NCI-H2227 (cell line): Measurements from ENCODE around the gene CCDC92B.
"Not testable (repeated sequence)": the region's sequence is repeated elsewhere in the genome, so short reads cannot be mapped to it uniquely, and the experiment has no call there.

Source experiments
- DNase-seq: peaks from one replicate; lab custom pipeline; 2025; ENCODE audit not compliant: unreplicated experiment; lab: John Stamatoyannopoulos, UW

Gene CCDC92B

GRCh38 chr17:2749058-2749783 lies at the start of gene CCDC92B:
CCDC92B (minus strand) TSS chr17:2749652; CDS start chr17:2735145, 14,507 bp downstream.
- peak; percentile 66 for DNase-seq

DNA sequence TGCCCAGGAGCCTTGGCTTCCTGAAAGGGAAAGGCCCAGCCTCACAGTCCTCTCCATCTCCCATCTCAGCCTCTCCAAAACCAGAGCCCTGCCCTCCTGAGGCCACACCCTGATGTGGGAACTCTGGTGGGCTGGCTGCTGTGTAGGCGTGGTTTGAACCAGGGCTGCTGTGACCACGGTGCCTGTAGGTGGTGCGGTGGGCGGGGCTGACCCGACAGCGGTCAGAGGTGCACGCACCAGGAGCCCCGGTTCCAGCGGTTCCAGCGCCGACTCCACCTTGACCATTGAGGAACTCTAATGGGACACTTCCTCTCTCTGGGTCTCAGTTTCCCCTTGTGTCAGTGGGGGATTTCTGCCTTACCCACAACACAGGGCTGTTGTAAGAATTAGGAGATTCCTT lies 49.2 kb upstream of the CCDC92B start:
- no peak for DNase-seq

DNA sequence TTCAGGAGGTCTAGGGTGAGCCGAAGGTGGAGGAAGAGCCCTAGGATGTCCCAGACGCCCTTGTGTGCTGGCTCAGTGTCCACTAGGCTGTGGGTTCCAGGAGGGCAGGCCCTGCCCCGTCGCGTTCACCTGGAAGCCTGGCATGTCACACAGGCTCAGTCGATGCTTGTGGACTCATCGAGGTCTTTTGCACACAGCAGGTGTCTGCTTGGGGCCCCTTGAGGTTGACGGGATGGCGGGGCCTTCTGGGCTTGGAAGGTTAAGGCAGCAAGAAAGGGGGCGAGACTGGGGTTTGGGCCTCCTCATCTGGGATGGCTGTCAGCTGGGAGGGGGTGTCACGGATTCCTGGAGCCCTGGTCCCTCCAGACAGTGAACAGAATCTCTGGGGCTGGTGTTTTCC lies 48.7 kb upstream of the CCDC92B start:
- no peak for DNase-seq

- DNase-seq: no peak
These were observed 48.2 kb upstream of the CCDC92B start for GRCh38 chr17:2797637-2798036.

- DNase-seq: no peak
These were observed 47.8 kb upstream of the CCDC92B start for GRCh38 chr17:2797226-2797625.

DNA sequence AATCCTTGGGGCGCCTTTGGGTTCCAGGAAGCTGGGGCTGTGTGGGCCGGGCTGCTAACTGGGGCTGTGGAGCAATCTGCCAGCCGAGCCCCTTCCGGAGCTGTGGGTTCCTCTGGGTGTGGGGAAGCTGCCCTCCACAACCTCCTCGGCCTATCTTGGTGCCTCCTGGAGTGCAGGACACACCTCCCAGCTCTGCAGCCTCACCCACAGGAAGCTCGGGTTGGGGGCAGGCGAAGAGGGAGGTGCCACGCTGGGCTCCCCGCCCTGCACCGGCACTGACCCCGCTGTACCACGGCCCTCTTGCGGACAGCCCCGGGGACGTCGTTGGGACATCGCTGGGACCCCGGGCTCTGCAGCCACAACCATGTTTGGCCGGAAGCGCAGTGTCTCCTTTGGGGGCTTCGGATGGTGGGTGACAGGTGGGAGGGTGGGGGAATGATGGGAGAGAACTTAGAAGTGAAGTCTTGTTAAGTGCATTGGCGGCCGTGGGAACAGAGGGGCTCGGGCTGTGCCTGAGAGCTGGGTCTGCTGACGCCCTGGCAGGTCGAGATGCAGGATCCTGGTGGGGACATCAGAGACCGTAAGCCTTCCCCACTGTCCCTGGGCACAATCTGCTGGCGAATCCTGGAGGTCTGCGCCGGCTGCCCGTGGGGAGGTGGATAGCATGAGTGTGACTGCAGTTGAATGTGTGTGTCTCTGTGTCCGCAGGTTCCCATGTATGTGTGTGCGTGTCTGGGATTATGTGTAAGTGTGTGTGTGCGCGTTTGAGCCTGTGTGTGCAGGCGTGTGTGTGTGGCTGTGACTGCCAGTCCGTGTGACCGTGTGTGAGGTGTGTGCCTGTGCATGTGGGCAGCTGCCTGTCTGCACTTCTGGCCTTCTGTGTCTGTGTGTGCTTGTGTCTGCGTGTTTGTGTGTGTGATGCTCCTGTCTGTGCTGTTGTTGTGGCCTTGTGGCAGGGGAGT lies 47.0 kb upstream of the CCDC92B start, which contains the start of gene RAP1GAP2:
RAP1GAP2 (plus strand) TSS at position 275 of the 962 bp plus-strand sequence; CDS start at position 365, 90 bp downstream.
- DNase-seq: no peak

DNA sequence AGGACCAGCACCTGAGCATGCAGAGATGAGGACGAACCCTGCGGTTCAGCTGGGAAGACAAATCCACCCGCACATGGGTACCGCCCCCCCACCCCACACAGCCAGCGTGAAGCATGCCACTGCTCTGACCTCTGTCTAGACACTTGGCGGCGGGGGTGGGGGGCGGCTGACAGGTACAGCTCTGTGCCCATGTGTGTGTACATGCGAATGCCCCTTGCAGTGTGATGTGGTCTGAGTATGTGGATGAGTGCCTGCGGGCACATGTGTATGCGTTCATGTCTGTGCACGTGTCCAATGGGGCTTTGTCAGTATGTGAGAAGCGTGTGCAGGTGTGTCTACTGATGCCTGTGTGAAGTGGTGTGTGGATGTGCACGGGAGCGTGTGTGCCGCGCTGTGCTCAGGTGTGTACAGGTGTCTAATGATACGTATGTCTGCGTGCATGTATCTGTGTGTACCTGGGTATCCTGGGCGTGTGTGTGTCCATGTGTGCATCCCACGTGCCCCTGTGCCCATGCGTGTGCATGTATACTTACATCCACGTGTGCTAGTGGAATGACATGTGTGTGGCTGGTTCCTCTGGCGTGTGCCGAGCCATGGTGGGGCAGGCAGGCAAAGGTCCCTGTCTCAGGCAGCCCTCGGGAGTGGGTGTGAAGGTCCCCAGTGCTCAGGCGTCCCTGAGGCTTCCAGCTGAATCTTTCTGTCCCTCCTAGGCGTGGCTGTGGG lies 46.1 kb upstream of the CCDC92B start:
- no peak for DNase-seq

DNA sequence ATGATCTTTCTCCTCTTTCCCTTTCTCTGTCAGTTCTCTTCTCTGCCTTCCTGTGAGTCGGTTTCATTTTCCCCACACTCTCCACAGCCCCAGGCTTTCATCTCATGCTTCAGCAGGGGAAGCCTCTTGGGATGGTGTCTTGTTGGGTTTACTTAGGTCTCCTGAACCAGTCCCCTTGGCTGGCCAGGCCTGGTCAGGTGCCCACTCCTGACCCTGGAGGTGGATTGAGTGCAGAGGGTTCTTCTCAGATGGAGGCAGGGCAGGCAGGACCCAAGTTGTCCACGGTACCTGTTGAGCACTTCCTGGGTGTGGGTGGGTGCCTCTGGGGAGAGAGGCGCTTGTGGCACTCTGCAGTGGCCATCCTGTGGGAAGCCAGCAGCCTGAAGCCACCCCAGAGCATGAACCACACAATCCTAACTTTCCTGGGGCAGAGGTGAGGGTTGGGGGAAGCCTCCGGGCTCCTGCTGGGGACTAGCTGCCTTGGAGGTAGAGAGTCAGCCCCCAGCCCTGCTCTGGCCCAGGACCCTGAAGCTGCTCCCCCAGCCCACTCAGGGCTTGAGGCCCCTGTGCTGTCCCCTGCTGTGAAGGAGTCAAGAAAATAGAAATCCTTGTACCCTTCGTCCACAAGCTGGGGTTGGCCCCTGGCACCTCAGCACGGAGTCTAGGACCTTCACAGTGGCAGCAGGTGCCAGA lies 44.8 kb upstream of the CCDC92B start:
- DNase-seq: no peak

DNA sequence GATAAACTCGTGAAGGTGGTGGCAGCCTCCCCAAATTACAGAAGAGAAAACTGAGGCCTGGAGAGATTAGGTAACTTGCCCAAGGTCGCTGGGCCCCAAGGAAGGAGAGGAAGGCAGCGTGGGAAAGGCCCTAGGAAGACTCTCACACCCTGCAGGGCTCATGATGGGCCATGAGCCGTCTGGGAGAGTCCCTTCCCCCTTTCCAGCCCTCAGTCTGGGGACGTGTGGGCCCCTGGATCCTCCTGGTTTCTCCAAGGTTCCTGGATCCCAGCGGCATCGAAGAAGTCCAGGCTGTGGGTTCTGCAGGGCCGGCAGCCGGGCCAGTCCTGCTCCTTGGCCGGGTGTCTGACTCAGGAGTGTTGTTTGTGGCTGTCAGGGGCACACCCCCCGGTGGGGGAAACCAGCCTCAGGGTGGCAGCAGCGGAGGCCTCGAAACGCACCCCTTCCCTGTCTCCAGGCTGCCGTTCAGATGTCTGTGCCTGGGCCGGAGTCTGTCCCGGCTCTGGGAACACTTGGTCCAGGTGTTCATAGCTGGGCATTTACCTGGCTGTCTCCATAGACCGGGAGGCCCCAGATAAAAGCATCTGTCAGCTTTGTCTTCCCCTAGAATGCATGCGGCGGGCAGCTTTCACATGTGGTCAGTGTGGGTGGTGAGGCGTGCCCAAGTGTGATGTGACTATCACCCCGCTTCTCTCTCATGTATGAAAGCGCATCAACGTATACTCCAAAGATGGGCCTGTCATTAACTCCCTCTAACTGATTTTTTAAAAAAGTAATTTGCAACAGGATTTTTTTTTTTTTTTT lies 43.1 kb upstream of the CCDC92B start:
- DNase-seq: no peak

GRCh38 chr17:2789700-2790099 lies 40.2 kb upstream of the CCDC92B start:
- DNase-seq: no peak

DNA sequence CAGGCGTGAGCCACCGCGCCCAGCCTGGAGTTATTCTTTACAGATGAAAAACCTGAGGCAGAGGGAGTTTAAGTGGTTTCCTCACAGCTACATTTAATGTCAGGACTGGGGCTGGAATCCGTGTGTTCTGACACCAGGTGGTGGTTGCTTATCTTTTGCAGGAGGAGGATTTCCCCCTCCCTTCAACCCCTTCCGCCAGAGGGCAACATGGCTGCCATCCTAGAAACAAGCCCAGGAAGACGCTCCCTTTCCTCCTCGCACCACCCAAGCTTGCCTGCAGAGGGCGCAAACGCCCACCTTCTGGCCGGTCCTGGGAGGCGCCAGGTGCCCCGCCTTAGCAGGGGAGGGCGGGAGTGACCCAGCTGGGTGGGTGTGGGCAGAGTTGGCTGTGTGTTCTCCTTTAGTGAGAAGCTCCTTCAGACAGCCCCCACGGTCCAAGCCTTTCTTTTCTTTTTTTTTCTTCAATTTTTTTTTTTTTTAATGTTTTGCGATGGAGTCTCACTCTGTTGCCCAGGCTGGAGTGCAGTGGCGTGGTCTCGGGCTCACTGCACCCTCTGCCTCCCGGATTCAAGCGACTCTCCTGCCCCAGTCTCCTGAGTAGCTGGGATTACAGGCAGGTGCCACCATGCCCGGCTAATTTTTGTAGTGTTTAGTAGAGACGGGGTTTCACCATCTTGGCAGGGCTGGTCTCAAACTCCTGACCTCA lies 36.9 kb upstream of the CCDC92B start:
- DNase-seq: peak; percentile 95

GRCh38 chr17:2785376-2785775 lies 35.9 kb upstream of the CCDC92B start:
- DNase-seq: not testable (repeated sequence)

DNA sequence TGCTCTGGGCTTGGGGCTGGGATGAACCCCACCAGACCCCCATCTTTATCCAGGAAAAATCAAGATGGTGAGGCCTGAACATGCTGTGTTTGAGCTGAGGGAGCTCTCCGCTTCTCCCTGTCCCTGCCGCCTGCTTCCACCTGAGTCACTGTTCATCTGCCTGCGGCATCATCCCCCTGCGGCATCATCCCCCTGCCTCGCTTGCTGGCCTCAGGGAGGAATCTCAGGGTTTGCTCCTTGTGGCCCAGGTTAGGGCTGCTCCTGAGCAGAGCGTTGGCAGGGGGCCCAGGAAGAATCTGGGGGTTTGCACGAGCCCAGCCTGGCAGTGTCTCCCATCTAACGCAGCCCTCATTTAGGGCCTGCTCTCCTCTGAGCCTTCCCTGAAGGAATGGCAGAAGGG lies 35.4 kb upstream of the CCDC92B start:
- no peak for DNase-seq

- DNase-seq: no peak
These were observed 34.0 kb upstream of the CCDC92B start for GRCh38 chr17:2783310-2784030.

- DNase-seq: peak; percentile 14
These were observed 32.6 kb upstream of the CCDC92B start for GRCh38 chr17:2782055-2782454.

GRCh38 chr17:2781598-2781997 lies 32.1 kb upstream of the CCDC92B start:
- not testable (repeated sequence) for DNase-seq

GRCh38 chr17:2780931-2781454 lies 31.5 kb upstream of the CCDC92B start:
- no peak for DNase-seq

DNA sequence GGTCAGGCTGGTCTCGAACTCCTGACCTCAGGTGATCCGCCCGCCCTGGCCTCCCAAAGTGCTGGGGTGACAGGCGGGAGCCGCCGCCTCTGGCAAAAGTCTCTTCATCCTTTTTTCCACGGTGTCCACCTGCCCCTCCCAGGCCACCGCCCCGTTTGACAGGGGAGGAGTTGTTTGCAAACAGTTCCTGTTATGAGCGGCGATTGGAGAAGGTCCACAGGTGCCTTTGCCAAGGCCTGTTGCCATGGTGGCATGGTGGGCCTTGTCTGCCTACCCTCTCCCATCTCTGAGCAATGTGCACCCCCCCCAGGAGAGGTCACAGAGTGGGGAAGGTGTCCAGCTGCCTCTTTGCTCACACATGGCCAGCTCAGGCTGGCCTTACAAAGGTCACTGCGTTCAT lies 30.8 kb upstream of the CCDC92B start:
- DNase-seq: no peak
